AG09309 (cell line): ENCODE data around the gene RHOG.

Experiments used
- DNase-seq: peaks from one replicate; pipeline ENCODE4 v3.0.0-alpha.2; 2010; ENCODE audit warnings: low read depth
- H3K4me3 ChIP-seq: 2 replicates; pipeline ENCODE4 v1.5.1; 2011; ENCODE audit warnings: mild to moderate bottlenecking, low read depth, low read length, moderate library complexity; ENCODE audit not compliant: control insufficient read depth
- CTCF ChIP-seq: IDR thresholded peaks from 2 replicates; pipeline ENCODE4 v1.5.1; 2011; ENCODE audit warnings: mild to moderate bottlenecking, low read depth, low read length, inconsistent platforms; ENCODE audit not compliant: insufficient read depth, control insufficient read depth; ENCODE audit errors: missing control alignments

RHOG gene

GRCh38 chr11:3834664-3835461 lies 5.9 kb downstream of the RHOG start:
- no peak for TF ChIP-seq CTCF
- DNase-seq = no peak
- no peak overlapping the region for H3K4me3 ChIP-seq

- DNase-seq = no peak
- no peak overlapping the region for H3K4me3 ChIP-seq
- TF ChIP-seq CTCF = no peak
These were observed 6.5 kb downstream of the RHOG start for GRCh38 chr11:3834349-3834663.

- H3K4me3 ChIP-seq = no peak overlapping the region
- no peak for DNase-seq
- TF ChIP-seq CTCF = no peak
These were observed 7.3 kb downstream of the RHOG start for GRCh38 chr11:3833449-3833848.

- TF ChIP-seq CTCF = no peak
- no peak overlapping the region for H3K4me3 ChIP-seq
- no peak for DNase-seq
These were observed 7.9 kb downstream of the RHOG start for GRCh38 chr11:3832816-3833215.

- no peak for DNase-seq
- H3K4me3 ChIP-seq = no peak overlapping the region
- TF ChIP-seq CTCF = no peak
These were observed 9.2 kb downstream of the RHOG start for GRCh38 chr11:3831378-3832239.

- DNase-seq = no peak
- no peak for TF ChIP-seq CTCF
- H3K4me3 ChIP-seq = no peak overlapping the region
These were observed 10.0 kb downstream of the RHOG start for GRCh38 chr11:3830730-3831129.
